A549 (cell line): ENCODE results near the gene MACROD1. TPM values are rescaled to one million over a fixed set of nuclear protein-coding genes. Genes with fewer than 3 reads are reported as not detected.
"Not testable (repeated sequence)": the region's sequence is repeated elsewhere in the genome, so short reads cannot be mapped to it uniquely, and the experiment has no call there.

Experiments used
- ATAC-seq, 2 experiments: fragments of 200-7000 bp in 1 of 2; fragments of >200 bp in 1 of 2; cut with Nextera tagmentation in 1 of 2; cut with Tn5 transposase in 1 of 2; 3 replicates each; pipeline versions ENCODE4 v1.8.0 to v1.9.1; 2018 to 2020; ENCODE audit warnings: mild to moderate bottlenecking in 1 of 2, moderate library complexity in 1 of 2
- CTCF ChIA-PET: fragments of 300-600 bp; sonication (Branson Sonifier 250); formaldehyde crosslinking; extraction: SDS; loops from one replicate; lab custom pipeline; 2021; ENCODE audit warnings: antibody characterized with exemption, inconsistent platforms; lab: Yijun Ruan, JAX
- POLR2A ChIA-PET: fragments of 350-600 bp; formaldehyde crosslinking; extraction: SDS; loops from one replicate; lab custom pipeline; 2021; ENCODE audit warnings: antibody characterized with exemption, inconsistent platforms; lab: Yijun Ruan, JAX
- DNase-seq, 2 experiments: peaks; one replicate each; pipeline versions ENCODE4 v3.0.0 to v3.0.0-alpha.2; 2011 to 2016; ENCODE audit warnings: low read depth in 1 of 2, low spot score in 1 of 2
- FAIRE-seq: peaks from 2 replicates; lab custom pipeline; 2011; peaks lifted over from hg19 to GRCh38; lab: Jason Lieb, UNC
- H3K27ac ChIP-seq, 2 experiments: fragments of >200 bp; sonication (Bioruptor Twin); formaldehyde crosslinking; 3 replicates each; pipeline ENCODE4 v1.5.1; 2016 to 2017
- H3K4me1 ChIP-seq: fragments of >200 bp; sonication (Bioruptor Twin); formaldehyde crosslinking; 3 replicates; pipeline ENCODE4 v1.6.1; 2016
- H3K4me2 ChIP-seq: fragments of >200 bp; sonication (Bioruptor Twin); formaldehyde crosslinking; 3 replicates; pipeline ENCODE4 v1.6.1; 2016
- H3K4me3 ChIP-seq: fragments of >200 bp; sonication (Bioruptor Twin); formaldehyde crosslinking; 3 replicates; pipeline ENCODE4 v1.5.1; 2016
- H3K9me3 ChIP-seq: fragments of >200 bp; sonication (Bioruptor Twin); formaldehyde crosslinking; 3 replicates; pipeline ENCODE4 v1.6.1; 2016
- CHD4 ChIP-seq: fragments of 200-600 bp; sonication (generic); IDR thresholded peaks from 2 replicates; pipeline ENCODE4 v1.6.1; 2016; ENCODE audit warnings: antibody characterized with exemption, mild to moderate bottlenecking, borderline replicate concordance
- EHF ChIP-seq: fragments of 250-450 bp; sonication (Bioruptor Pico); IDR thresholded peaks from 2 replicates; pipeline ENCODE4 v1.5.0; 2020; ENCODE audit warnings: mild to moderate bottlenecking
- FOSL2 ChIP-seq, 2 experiments: fragments of 450-650 bp in 1 of 2; fragments of >200 bp in 1 of 2; sonication (Bioruptor Twin) in 1 of 2; formaldehyde crosslinking; IDR thresholded peaks; 2 replicates each; pipeline versions ENCODE4 v1.5.0 to v1.6.1; 2016 to 2020; ENCODE audit warnings: mild to moderate bottlenecking in 1 of 2, moderate library complexity in 1 of 2
- HOXB13 ChIP-seq: fragments of 250-450 bp; sonication (Bioruptor Pico); IDR thresholded peaks from 2 replicates; pipeline ENCODE4 v1.5.0; 2020; ENCODE audit warnings: low read depth, mild to moderate bottlenecking, moderate library complexity
- MAZ ChIP-seq: fragments of 150-350 bp; IDR thresholded peaks from 2 replicates; pipeline ENCODE4 v1.6.1; 2014; ENCODE audit warnings: antibody characterized with exemption, low read depth, low read length, borderline replicate concordance
- NR3C1 ChIP-seq: fragments of >200 bp; sonication (Bioruptor Twin); formaldehyde crosslinking; IDR thresholded peaks from 3 replicates; pipeline ENCODE4 v1.6.1; 2017
- REST ChIP-seq: fragments of 200-600 bp; sonication (generic); IDR thresholded peaks from 2 replicates; pipeline ENCODE4 v1.6.1; 2016; ENCODE audit warnings: antibody characterized with exemption, mild to moderate bottlenecking, moderate library complexity
- SREBF2 ChIP-seq: fragments of 450-650 bp; IDR thresholded peaks from 2 replicates; pipeline ENCODE4 v1.6.1; 2014; ENCODE audit warnings: mild to moderate bottlenecking, moderate library complexity
- TFCP2L1 ChIP-seq: fragments of 250-450 bp; sonication (Bioruptor Pico); IDR thresholded peaks from 2 replicates; pipeline ENCODE4 v1.5.0; 2021; ENCODE audit warnings: mild to moderate bottlenecking
- ZC3H11A ChIP-seq: fragments of 450-650 bp; IDR thresholded peaks from 2 replicates; pipeline ENCODE4 v1.6.1; 2014; ENCODE audit warnings: antibody characterized with exemption, mild to moderate bottlenecking
- ZNF302 ChIP-seq: fragments of 250-450 bp; sonication (Bioruptor Pico); IDR thresholded peaks from 2 replicates; pipeline ENCODE4 v1.9.0; 2021; ENCODE audit warnings: inconsistent platforms, mild to moderate bottlenecking, moderate library complexity
- ZSCAN20 ChIP-seq: fragments of 250-450 bp; sonication (Bioruptor Pico); IDR thresholded peaks from 2 replicates; pipeline ENCODE4 v1.8.0; 2022; ENCODE audit warnings: mild to moderate bottlenecking, moderate library complexity
- WGBS: methylation state at CpG from one replicate; pipeline ENCODE4 v1.1.6; 2017; ENCODE audit errors: missing lambda C conversion rate; 5-methylcytosine and 5-hydroxymethylcytosine counted together
- polyA plus RNA-seq, 4 experiments: library from polyadenylated mRNA; depleted of rRNA in 3 of 4; stranded (reverse); fragments of >200 nt; fragmentation: RNase III in 1 of 4; extraction: RNeasy Plus Mini Kit Qiagen cat#74134 plus additional on column Dnase treatment in 1 of 4; gene quantifications; 2 replicates in 3 of 4; 3 replicates in 1 of 4; pipeline ENCODE4 v1.2.3, GENCODE V29; 2011 to 2017
- TF ChIP-seq, protein P1 (sequence below): fragments of 150-350 bp; IDR thresholded peaks from 2 replicates; pipeline ENCODE4 v1.6.1; 2014; ENCODE audit warnings: low read depth, mild to moderate bottlenecking, low read length

Gene MACROD1
- polyA plus RNA-seq, 2 of the 4 experiments (the other 2 are of a cell fraction): 15.1 to 16.6 TPM

DNA sequence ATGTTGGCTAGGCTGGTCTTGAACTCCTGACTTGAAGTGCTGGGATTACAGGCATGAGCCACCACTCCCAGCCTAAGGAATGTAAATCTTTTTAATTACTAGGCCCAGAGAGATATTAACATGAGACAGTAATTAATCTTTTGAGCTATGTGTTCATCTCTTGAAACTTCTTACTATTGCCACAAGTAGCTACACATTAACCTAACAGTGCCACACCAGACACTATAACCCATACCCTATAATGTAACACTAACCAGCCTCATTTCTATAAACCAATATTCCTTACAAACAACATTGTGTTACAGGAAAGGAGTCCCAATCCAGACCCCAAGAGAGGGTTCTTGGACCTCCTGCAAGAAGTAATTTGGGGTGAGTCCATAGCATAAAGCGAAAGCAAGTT, 199.5 kb downstream of the MACROD1 start (continued):
- TF ChIP-seq MAZ: no peak

GRCh38 chr11:63963895-63964294, 202.0 kb downstream of the MACROD1 start:
- WGBS: 95% methylated on average over 4 of the region's 4 CpGs
- peak; percentile 88 for TF ChIP-seq ZC3H11A
- TF ChIP-seq, all 56 proteins: peak for 1; not testable (repeated sequence) for 55
- H3K9me3 ChIP-seq, POLR2A ChIA-PET, DNase-seq, H3K4me3 ChIP-seq, H3K4me2 ChIP-seq, ATAC-seq, FAIRE-seq, H3K27ac ChIP-seq, H3K4me1 ChIP-seq: not testable (repeated sequence)
- CTCF ChIA-PET: interaction anchor here (1.2 to 7.5 kb wide), 2 partner anchors 19 to 127 kb away, joined by 5 to 52 read pairs; no protein-coding TSS in a partner anchor

DNA sequence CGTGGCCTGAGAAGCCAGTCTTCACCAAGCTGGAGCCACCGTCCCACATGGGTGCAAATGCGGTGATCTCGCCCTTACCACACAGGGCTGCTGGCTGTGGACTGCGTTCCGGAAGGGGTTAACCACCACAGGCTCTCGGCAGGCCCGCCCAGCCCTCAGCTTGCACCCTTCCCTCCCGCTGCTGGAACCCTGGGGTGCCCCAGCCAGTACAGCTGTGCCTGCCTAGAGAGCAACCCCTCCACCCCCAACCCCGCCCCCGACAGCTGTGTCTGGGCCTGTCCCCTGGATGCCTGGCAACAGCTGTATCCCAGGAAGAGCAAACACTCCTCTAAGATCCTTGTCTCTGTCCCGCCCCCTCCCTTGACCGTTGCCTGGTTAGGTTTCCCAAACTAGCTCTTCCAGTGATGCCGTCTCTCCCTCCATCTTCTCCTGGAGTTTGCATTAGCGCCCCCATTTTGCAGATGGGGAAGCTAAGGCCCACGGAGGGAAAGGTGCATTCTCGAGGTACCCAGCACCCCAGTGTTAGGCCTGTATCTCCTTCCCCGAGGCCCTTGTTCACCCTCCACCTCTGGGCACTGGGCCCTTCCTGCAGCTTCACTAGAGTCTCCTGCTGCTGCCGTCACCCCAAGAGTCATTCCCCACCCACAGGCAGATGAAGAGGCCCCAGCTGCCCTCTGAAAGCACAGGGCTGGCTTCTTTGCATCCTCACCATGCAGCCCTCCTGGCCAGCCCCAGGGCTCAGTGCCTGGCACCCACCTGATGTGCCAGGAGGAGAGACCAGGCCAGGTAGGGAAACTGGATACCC, 204.1 kb downstream of the MACROD1 start:
- no peak overlapping the region for H3K4me2 ChIP-seq
- H3K27ac ChIP-seq: no peak overlapping the region
- FAIRE-seq (no peak), ATAC-seq (peak; percentile 28 to 57; a peak in 3 of 6 replicates), DNase-seq (peak in 1 of 2 experiments; percentile 21)
- no peak for TF ChIP-seq ZC3H11A
- CTCF ChIA-PET: interaction anchor here (0.6 to 7.5 kb wide), 5 partner anchors 10 to 186 kb away, joined by 3 to 52 read pairs (median 5); no protein-coding TSS in a partner anchor
- H3K9me3 ChIP-seq: no peaks in the 10 kb centered on the region
- no peak overlapping the region for H3K4me3 ChIP-seq
- 67% methylated on average over 19 of the region's 19 CpGs for WGBS
- H3K4me1 ChIP-seq: peaks cover 6% of the 10 kb centered on the region; the same call in 1 of the 3 replicates
- POLR2A ChIA-PET: interaction anchor here (0.5 to 1.1 kb wide), 2 partner anchors 10 to 103 kb away, joined by 3 read pairs; no protein-coding TSS in a partner anchor

DNA sequence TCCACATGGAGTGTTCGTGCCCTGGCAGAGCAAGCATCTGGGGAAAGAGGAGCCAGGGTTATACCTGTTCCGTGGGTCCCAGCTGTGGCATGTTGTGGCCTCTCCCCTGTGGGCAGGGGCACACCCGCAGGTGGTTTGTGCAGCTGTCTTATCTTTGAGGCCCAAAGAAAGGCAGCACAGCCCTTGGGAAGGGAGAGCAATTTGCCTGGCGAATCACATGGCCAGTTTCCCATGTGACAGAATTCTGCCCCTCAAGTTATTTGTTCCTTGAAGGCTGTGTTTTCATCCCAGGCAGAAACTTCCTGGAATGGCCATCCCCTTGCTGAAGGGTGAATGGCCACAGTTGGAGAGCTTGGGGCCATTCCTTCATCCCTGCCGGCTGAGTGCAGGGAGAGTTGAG, 207.9 kb downstream of the MACROD1 start:
- Histone ChIP-seq H3K9me3 (no peaks in the 10 kb centered on the region), H3K4me1 (peaks cover 6% of the 10 kb centered on the region; the same call in 1 of the 3 replicates), H3K4me2 (no peak overlapping the region), H3K27ac (no peak overlapping the region), H3K4me3 (no peak overlapping the region)
- TF ChIP-seq FOSL2 (IDR thresholded peaks at IDR 0.05) (no peak), FOSL2 (CRISPR knock-in tag; IDR thresholded peaks at IDR 0.05) (no peak), REST (no peak), ZSCAN20 (no peak), CHD4 (no peak), HOXB13 (no peak), ZNF302 (CRISPR knock-in tag) (no peak), TFCP2L1 (CRISPR knock-in tag) (no peak), EHF (no peak), SREBF2 (no peak), NR3C1 (no peak)
- TF ChIP-seq, protein P1, sequence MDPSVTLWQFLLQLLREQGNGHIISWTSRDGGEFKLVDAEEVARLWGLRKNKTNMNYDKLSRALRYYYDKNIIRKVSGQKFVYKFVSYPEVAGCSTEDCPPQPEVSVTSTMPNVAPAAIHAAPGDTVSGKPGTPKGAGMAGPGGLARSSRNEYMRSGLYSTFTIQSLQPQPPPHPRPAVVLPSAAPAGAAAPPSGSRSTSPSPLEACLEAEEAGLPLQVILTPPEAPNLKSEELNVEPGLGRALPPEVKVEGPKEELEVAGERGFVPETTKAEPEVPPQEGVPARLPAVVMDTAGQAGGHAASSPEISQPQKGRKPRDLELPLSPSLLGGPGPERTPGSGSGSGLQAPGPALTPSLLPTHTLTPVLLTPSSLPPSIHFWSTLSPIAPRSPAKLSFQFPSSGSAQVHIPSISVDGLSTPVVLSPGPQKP: no peak
- ATAC-seq: no peak
- 100% methylated on average over 4 of the region's 5 CpGs for WGBS
- POLR2A ChIA-PET: no interaction called here
- DNase-seq: no peak
- FAIRE-seq: no peak
- CTCF ChIA-PET: interaction anchor here (0.6 to 7.5 kb wide), 4 partner anchors 10 to 967 kb away, joined by 3 to 52 read pairs (median 6); partner anchors contain the start of gene COX8A
